ENCODE measurements around the gene DPEP2. TPM values are rescaled to one million over a fixed set of nuclear protein-coding genes. Genes with fewer than 3 reads are reported as not detected.

Gene DPEP2
- total RNA-seq, 1 donor from 2014 or later, result 2.0 TPM

GRCh38 chr16:67953641-67954375 is 45.5 kb downstream of the DPEP2 start:
- DNase-seq (ENCODE audit: extremely low spot score in 2 of 2), result no peak
- Histone ChIP-seq H3K36me3 (peaks cover 0 to 56% of the 10 kb centered on the region in 2 donors), H3K4me1 (peaks cover 16% of the 10 kb centered on the region), H3K27me3 (no peaks in the 10 kb centered on the region), H3K4me3 (no peak overlapping the region), H3K27ac (no peak overlapping the region), H3K9me3 (no peaks in the 10 kb centered on the region)
- intact Hi-C loops (cut with DNase I), result no loop called here
- TF ChIP-seq CTCF (IDR thresholded peaks at IDR 0.05) (no peak), POLR2AphosphoS5 (IDR thresholded peaks at IDR 0.05; ENCODE audit: insufficient read depth in 1 of 2, low read depth in 1 of 2) (no peak), POLR2A (IDR thresholded peaks at IDR 0.05) (no peak)

DNA sequence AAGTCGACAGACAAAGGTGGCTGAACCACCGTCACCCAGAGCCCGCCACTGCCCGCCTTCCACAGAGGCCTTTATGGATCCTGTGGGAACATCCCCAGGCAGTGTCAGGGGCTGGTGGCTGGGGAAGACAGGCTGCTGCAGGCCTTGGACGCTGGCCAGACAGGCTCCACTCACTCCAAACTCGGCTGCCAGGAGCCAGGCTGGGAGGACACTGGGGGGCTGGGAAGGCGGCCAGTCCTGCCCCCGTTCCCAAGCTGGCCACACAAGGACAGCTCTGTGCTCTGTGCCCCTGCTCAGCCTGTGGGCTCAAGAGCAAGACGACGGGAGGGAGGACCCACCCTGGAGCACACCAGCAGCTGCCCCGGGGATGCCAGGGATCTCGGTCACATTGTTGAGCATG is 47.8 kb downstream of the DPEP2 start:
- intact Hi-C loops (cut with DNase I), result no loop called here
- no peak overlapping the region for H3K27ac ChIP-seq
- H3K36me3 ChIP-seq, result peaks cover 0 to 69% of the 10 kb centered on the region in 2 donors
- H3K4me1 ChIP-seq, result peaks cover 16% of the 10 kb centered on the region
- TF ChIP-seq POLR2A (IDR thresholded peaks at IDR 0.05) (no peak), POLR2AphosphoS5 (IDR thresholded peaks at IDR 0.05; ENCODE audit: insufficient read depth in 1 of 2, low read depth in 1 of 2) (no peak), CTCF (IDR thresholded peaks at IDR 0.05) (no peak)
- no peak for DNase-seq (ENCODE audit: extremely low spot score in 2 of 2)
- no peaks in the 10 kb centered on the region for H3K9me3 ChIP-seq
- no peaks in the 10 kb centered on the region for H3K27me3 ChIP-seq
- no peak overlapping the region for H3K4me3 ChIP-seq

GRCh38 chr16:67950335-67950843 is 48.9 kb downstream of the DPEP2 start:
- intact Hi-C loops (cut with DNase I), result no loop called here
- Histone ChIP-seq H3K36me3 (peaks cover 0 to 80% of the 10 kb centered on the region in 2 donors), H3K27me3 (no peaks in the 10 kb centered on the region)

DNA sequence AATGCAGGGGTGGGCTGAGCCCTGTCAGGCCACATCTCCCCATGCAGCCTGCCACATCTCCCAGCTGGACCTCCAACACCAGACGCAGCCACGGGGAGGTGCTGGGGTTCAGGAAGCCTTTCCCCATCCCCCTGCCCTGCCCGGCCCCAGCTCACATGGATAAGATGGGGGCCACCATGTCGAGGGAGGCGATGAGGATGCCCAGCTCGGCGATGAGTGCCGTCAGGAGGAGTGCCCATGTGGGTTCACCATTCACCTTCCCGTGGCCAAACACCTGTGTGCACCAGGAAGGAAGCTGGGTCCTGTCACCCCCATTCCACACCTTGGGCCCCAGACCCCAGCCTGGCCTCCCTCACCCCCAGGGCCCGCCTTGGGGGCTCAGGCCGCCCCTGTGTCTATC is 49.6 kb downstream of the DPEP2 start:
- Histone ChIP-seq H3K36me3 (peaks cover 0 to 80% of the 10 kb centered on the region in 2 donors), H3K27me3 (no peaks in the 10 kb centered on the region), H3K4me3 (no peak overlapping the region), H3K4me1 (peaks cover 31% of the 10 kb centered on the region), H3K27ac (no peak overlapping the region), H3K9me3 (no peaks in the 10 kb centered on the region)
- TF ChIP-seq CTCF (IDR thresholded peaks at IDR 0.05) (no peak), POLR2A (IDR thresholded peaks at IDR 0.05) (no peak), POLR2AphosphoS5 (IDR thresholded peaks at IDR 0.05; ENCODE audit: insufficient read depth in 1 of 2, low read depth in 1 of 2) (no peak)
- DNase-seq (ENCODE audit: extremely low spot score in 2 of 2), result no peak
- intact Hi-C loops (cut with DNase I), result no loop called here

More at GRCh38 chr16:67950335-67950843, 48.9 kb downstream of the DPEP2 start:
- H3K9me3 ChIP-seq, result no peaks in the 10 kb centered on the region
- H3K4me1 ChIP-seq, result peaks cover 23% of the 10 kb centered on the region
- DNase-seq (ENCODE audit: extremely low spot score in 2 of 2), result no peak
- H3K27ac ChIP-seq, result no peak overlapping the region
- no peak for TF ChIP-seq POLR2AphosphoS5 (IDR thresholded peaks at IDR 0.05; ENCODE audit: insufficient read depth in 1 of 2, low read depth in 1 of 2)
- no peak overlapping the region for H3K4me3 ChIP-seq

GRCh38 chr16:67948015-67948414 is 51.3 kb downstream of the DPEP2 start:
- Histone ChIP-seq H3K27me3 (no peaks in the 10 kb centered on the region), H3K4me1 (peaks cover 47% of the 10 kb centered on the region), H3K36me3 (peaks cover 0 to 71% of the 10 kb centered on the region in 2 donors), H3K9me3 (no peaks in the 10 kb centered on the region), H3K27ac (no peak overlapping the region), H3K4me3 (no peak overlapping the region)
- TF ChIP-seq POLR2AphosphoS5 (IDR thresholded peaks at IDR 0.05; ENCODE audit: insufficient read depth in 1 of 2, low read depth in 1 of 2) (no peak), POLR2A (IDR thresholded peaks at IDR 0.05) (no peak), CTCF (IDR thresholded peaks at IDR 0.05) (no peak)
- intact Hi-C loops (cut with DNase I), result no loop called here
- DNase-seq (ENCODE audit: extremely low spot score in 2 of 2), result no peak
